ENCODE data around the gene CLRN1. TPM values are rescaled to one million over a fixed set of nuclear protein-coding genes. Genes with fewer than 3 reads are reported as not detected.

The CLRN1 gene
- total RNA-seq, 1 experiment from 2014 or later: not detected

GRCh38 chr3:150956376-150956775 is 16.2 kb downstream of the CLRN1 start:
- Mint-ChIP-seq H3K9me3 (ENCODE audit: low read depth, unreplicated experiment) (no peaks in the 10 kb centered on the region), H3K4me1 (ENCODE audit: low read depth, unreplicated experiment) (no peaks in the 10 kb centered on the region), H3K27ac (ENCODE audit: unreplicated experiment) (no peak overlapping the region), H3K36me3 (ENCODE audit: insufficient read depth, unreplicated experiment) (no peaks in the 10 kb centered on the region), H3K4me3 (ENCODE audit: low read depth, unreplicated experiment) (no peak overlapping the region), H3K27me3 (ENCODE audit: unreplicated experiment) (peaks cover 95% of the 10 kb centered on the region)
- DNase-seq: no peak
- intact Hi-C loops (cut with micrococcal nuclease; ENCODE audit: unreplicated experiment): no loop called here
- TF ChIP-seq CTCF (IDR thresholded peaks at IDR 0.05; ENCODE audit: unreplicated experiment): no peak
- no TSS peak for BruUV-seq (replicated peaks)
- CTCF ChIA-PET: interaction anchor here (0.6 kb wide), 2 partner anchors 14 to 22 kb away, joined by 3 read pairs; no protein-coding TSS in a partner anchor

GRCh38 chr3:150951923-150952322 is 20.6 kb downstream of the CLRN1 start:
- intact Hi-C loops (cut with micrococcal nuclease; ENCODE audit: unreplicated experiment): no loop called here
- H3K27ac Mint-ChIP-seq (ENCODE audit: unreplicated experiment): no peak overlapping the region
- H3K36me3 Mint-ChIP-seq (ENCODE audit: insufficient read depth, unreplicated experiment): no peaks in the 10 kb centered on the region
- DNase-seq: no peak
- H3K27me3 Mint-ChIP-seq (ENCODE audit: unreplicated experiment): peaks cover 98% of the 10 kb centered on the region
- no TSS peak for BruUV-seq (replicated peaks)
- no peak for TF ChIP-seq CTCF (IDR thresholded peaks at IDR 0.05; ENCODE audit: unreplicated experiment)
- H3K9me3 Mint-ChIP-seq (ENCODE audit: low read depth, unreplicated experiment): no peaks in the 10 kb centered on the region
- CTCF ChIA-PET: no interaction called here
- H3K4me3 Mint-ChIP-seq (ENCODE audit: low read depth, unreplicated experiment): no peak overlapping the region
- no peaks in the 10 kb centered on the region for H3K4me1 Mint-ChIP-seq (ENCODE audit: low read depth, unreplicated experiment)

GRCh38 chr3:150945226-150946032 is 27.1 kb downstream of the CLRN1 start:
- Mint-ChIP-seq H3K27ac (ENCODE audit: unreplicated experiment) (no peak overlapping the region), H3K9me3 (ENCODE audit: low read depth, unreplicated experiment) (no peaks in the 10 kb centered on the region), H3K27me3 (ENCODE audit: unreplicated experiment) (peaks cover 81% of the 10 kb centered on the region), H3K36me3 (ENCODE audit: insufficient read depth, unreplicated experiment) (no peaks in the 10 kb centered on the region), H3K4me1 (ENCODE audit: low read depth, unreplicated experiment) (no peaks in the 10 kb centered on the region), H3K4me3 (ENCODE audit: low read depth, unreplicated experiment) (no peak overlapping the region)
- intact Hi-C loops (cut with micrococcal nuclease; ENCODE audit: unreplicated experiment): no loop called here
- CTCF ChIA-PET: no interaction called here
- no peak for TF ChIP-seq CTCF (IDR thresholded peaks at IDR 0.05; ENCODE audit: unreplicated experiment)
- BruUV-seq (replicated peaks): no TSS peak
- no peak for DNase-seq

- no peak for TF ChIP-seq CTCF (IDR thresholded peaks at IDR 0.05; ENCODE audit: unreplicated experiment)
- CTCF ChIA-PET: interaction anchor here (0.5 to 0.7 kb wide), 2 partner anchors 1373 to 1921 kb away, joined by 3 to 6 read pairs; no protein-coding TSS in a partner anchor
- Mint-ChIP-seq H3K9me3 (ENCODE audit: low read depth, unreplicated experiment) (no peaks in the 10 kb centered on the region), H3K4me1 (ENCODE audit: low read depth, unreplicated experiment) (no peaks in the 10 kb centered on the region), H3K27ac (ENCODE audit: unreplicated experiment) (no peak overlapping the region), H3K36me3 (ENCODE audit: insufficient read depth, unreplicated experiment) (no peaks in the 10 kb centered on the region), H3K4me3 (ENCODE audit: low read depth, unreplicated experiment) (no peak overlapping the region), H3K27me3 (ENCODE audit: unreplicated experiment) (peaks cover 81% of the 10 kb centered on the region)
- no peak for DNase-seq
- BruUV-seq (replicated peaks): no TSS peak
- intact Hi-C loops (cut with micrococcal nuclease; ENCODE audit: unreplicated experiment): no loop called here
Measured at GRCh38 chr3:150942221-150942620, 30.3 kb downstream of the CLRN1 start.
